CD8-positive, alpha-beta memory T cell (primary cell): Measurements from ENCODE around the gene APBA2. TPM values are rescaled to one million over a fixed set of nuclear protein-coding genes. Genes with fewer than 3 reads are reported as not detected.
A peak's percentile ranks its signal among the peaks of the same experiment; 100 is the strongest.

Experiments
- CTCF ChIA-PET: fragments of 350-600 bp; sonication (Branson Sonifier 250); formaldehyde crosslinking; loops from one replicate; lab custom pipeline; 2021; ENCODE audit warnings: antibody characterized with exemption; lab: Charles Lee
- POLR2A ChIA-PET: fragments of 350-600 bp; sonication (Branson Sonifier 250); formaldehyde crosslinking; loops from one replicate; lab custom pipeline; 2021; ENCODE audit warnings: antibody characterized with exemption; lab: Charles Lee
- DNase-seq, 5 donors: peaks; one replicate each; pipeline versions ENCODE4 v3.0.0 to v3.0.0-alpha.2; 2020 to 2022; ENCODE audit warnings: mixed read lengths in 1 of 5
- H3K27ac ChIP-seq: one replicate; pipeline ENCODE4 v1.7.0; 2013; ENCODE audit warnings: low read depth, mild to moderate bottlenecking, low read length, moderate library complexity
- H3K27me3 ChIP-seq: 2 replicates; pipeline ENCODE4 v1.7.0; 2013; ENCODE audit warnings: low read length, mild to moderate bottlenecking; ENCODE audit not compliant: insufficient read depth, poor library complexity, severe bottlenecking
- H3K36me3 ChIP-seq: 2 replicates; pipeline ENCODE4 v1.7.0; 2013; ENCODE audit warnings: mild to moderate bottlenecking, low read length, moderate library complexity; ENCODE audit not compliant: insufficient read depth
- H3K4me1 ChIP-seq: 2 replicates; pipeline ENCODE4 v1.7.0; 2013; ENCODE audit warnings: mild to moderate bottlenecking, low read length, moderate library complexity; ENCODE audit not compliant: insufficient read depth
- H3K4me3 ChIP-seq: 2 replicates; pipeline ENCODE4 v1.7.0; 2013; ENCODE audit warnings: mild to moderate bottlenecking, low read length
- H3K9me3 ChIP-seq: 2 replicates; pipeline ENCODE4 v1.7.0; 2013; ENCODE audit warnings: mild to moderate bottlenecking, low read length
- H3K27ac Mint-ChIP-seq, 8 donors: one replicate each; pipeline ENCODE4 v1.8.0; 2020 to 2021; ENCODE audit warnings: mixed read lengths in 8 of 8, mild to moderate bottlenecking in 6 of 8, inconsistent platforms in 3 of 8, moderate library complexity in 3 of 8
- H3K27me3 Mint-ChIP-seq, 2 donors: one replicate each; pipeline ENCODE4 v1.8.0; 2020 to 2021; ENCODE audit warnings: mixed read lengths in 2 of 2, mild to moderate bottlenecking in 1 of 2, moderate library complexity in 1 of 2
- H3K36me3 Mint-ChIP-seq, 3 donors: one replicate each; pipeline ENCODE4 v1.8.0; 2020 to 2021; ENCODE audit warnings: mixed read lengths in 3 of 3, inconsistent platforms in 1 of 3, mild to moderate bottlenecking in 1 of 3
- H3K4me1 Mint-ChIP-seq, 3 donors: one replicate each; pipeline ENCODE4 v1.8.0; 2020 to 2021; ENCODE audit warnings: mixed read lengths in 3 of 3, inconsistent platforms in 1 of 3, mild to moderate bottlenecking in 1 of 3
- H3K4me3 Mint-ChIP-seq, 7 donors: one replicate each; pipeline ENCODE4 v1.8.0; 2020 to 2021; ENCODE audit warnings: mixed read lengths in 7 of 7, mild to moderate bottlenecking in 6 of 7, moderate library complexity in 4 of 7, inconsistent platforms in 2 of 7
- H3K9me3 Mint-ChIP-seq, 5 donors: one replicate each; pipeline ENCODE4 v1.8.0; 2020 to 2022; ENCODE audit warnings: mixed read lengths in 5 of 5, mild to moderate bottlenecking in 3 of 5, moderate library complexity in 2 of 5, inconsistent platforms in 1 of 5
- polyA plus RNA-seq: library from polyadenylated mRNA; unstranded; fragments of 300-500 nt; fragmentation: Illumina TruSeq; gene quantifications from one replicate; pipeline ENCODE4 v1.2.3, GENCODE V29; 2021
- total RNA-seq, 2 experiments: library from RNA; stranded (reverse); gene quantifications; one replicate each; pipeline ENCODE4 v1.2.3, GENCODE V29; 2021

Gene APBA2
- total and polyA plus RNA-seq, 3 experiments from 2014 or later: 15.7 to 38.8 (median 18.0) TPM

GRCh38 chr15:29122506-29122905 is 236.7 kb downstream of the APBA2 start:
- CTCF ChIA-PET: no interaction called here
- Mint-ChIP-seq H3K9me3 (no peaks in the 10 kb centered on the region), H3K36me3 (peaks cover 0 to 3% (median 0%) of the 10 kb centered on the region in 3 donors), H3K27ac (no peak overlapping the region), H3K4me3 (peak overlapping the region in 1 of 7 donors; percentile 28), H3K4me1 (no peaks in the 10 kb centered on the region), H3K27me3 (no peaks in the 10 kb centered on the region)
- H3K27ac ChIP-seq: no peak overlapping the region
- no peaks in the 10 kb centered on the region for H3K36me3 ChIP-seq
- no peak overlapping the region for H3K4me3 ChIP-seq
- no peaks in the 10 kb centered on the region for H3K27me3 ChIP-seq
- no peaks in the 10 kb centered on the region for H3K4me1 ChIP-seq
- H3K9me3 ChIP-seq: no peaks in the 10 kb centered on the region
- peak in 1 of 5 donors; percentile 30 for DNase-seq
- POLR2A ChIA-PET: no interaction called here

- CTCF ChIA-PET: no interaction called here
- H3K27ac ChIP-seq: no peak overlapping the region
- Mint-ChIP-seq H3K9me3 (no peaks in the 10 kb centered on the region), H3K27me3 (no peaks in the 10 kb centered on the region), H3K27ac (no peak overlapping the region), H3K4me3 (no peak overlapping the region), H3K36me3 (peaks cover 0 to under 1% (median 0%) of the 10 kb centered on the region in 3 donors), H3K4me1 (no peaks in the 10 kb centered on the region)
- peak in 1 of 5 donors; percentile 37 for DNase-seq
- no peak overlapping the region for H3K4me3 ChIP-seq
- POLR2A ChIA-PET: no interaction called here
- H3K27me3 ChIP-seq: no peaks in the 10 kb centered on the region
- no peaks in the 10 kb centered on the region for H3K4me1 ChIP-seq
- no peaks in the 10 kb centered on the region for H3K36me3 ChIP-seq
- H3K9me3 ChIP-seq: no peaks in the 10 kb centered on the region
These were observed 237.4 kb downstream of the APBA2 start for GRCh38 chr15:29123171-29123570.

DNA sequence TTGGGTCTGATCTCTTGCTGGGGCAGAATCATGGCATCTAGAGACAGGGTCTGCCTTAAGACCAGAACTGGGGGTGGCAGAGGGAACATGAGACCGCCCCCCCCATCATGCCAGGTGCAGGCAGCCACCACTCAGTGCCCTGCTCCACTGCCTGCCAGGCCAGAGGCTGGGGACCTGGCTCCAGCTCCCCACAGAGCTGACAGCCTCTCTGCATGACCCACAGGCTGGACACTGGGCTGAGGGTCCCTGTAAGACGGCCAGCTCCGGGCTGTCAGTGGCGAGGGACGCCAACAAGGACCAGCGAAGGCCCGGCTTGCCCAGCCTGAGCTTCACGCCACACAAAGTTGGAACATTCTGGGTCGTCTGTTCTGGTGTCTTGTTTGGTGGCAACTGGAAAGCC is 238.2 kb downstream of the APBA2 start:
- Mint-ChIP-seq H3K9me3 (no peaks in the 10 kb centered on the region), H3K4me3 (no peak overlapping the region), H3K36me3 (no peaks in the 10 kb centered on the region), H3K27me3 (no peaks in the 10 kb centered on the region), H3K4me1 (no peaks in the 10 kb centered on the region), H3K27ac (no peak overlapping the region)
- Histone ChIP-seq H3K36me3 (no peaks in the 10 kb centered on the region), H3K27me3 (no peaks in the 10 kb centered on the region), H3K9me3 (no peaks in the 10 kb centered on the region), H3K4me1 (no peaks in the 10 kb centered on the region), H3K4me3 (no peak overlapping the region), H3K27ac (no peak overlapping the region)
- peak in 1 of 5 donors; percentile 29 for DNase-seq
- ChIA-PET POLR2A (no interaction called here), CTCF (no interaction called here)

- Mint-ChIP-seq H3K4me3 (no peak overlapping the region), H3K4me1 (no peaks in the 10 kb centered on the region), H3K36me3 (no peaks in the 10 kb centered on the region), H3K27me3 (no peaks in the 10 kb centered on the region), H3K9me3 (no peaks in the 10 kb centered on the region), H3K27ac (no peak overlapping the region)
- Histone ChIP-seq H3K9me3 (no peaks in the 10 kb centered on the region), H3K36me3 (no peaks in the 10 kb centered on the region), H3K4me3 (no peak overlapping the region), H3K4me1 (no peaks in the 10 kb centered on the region), H3K27me3 (no peaks in the 10 kb centered on the region), H3K27ac (no peak overlapping the region)
- CTCF ChIA-PET: interaction anchor here (1.2 kb wide), 1 partner anchor 35 kb away, joined by 3 read pairs; no protein-coding TSS in a partner anchor
- DNase-seq: peak in 1 of 5 donors; percentile 37
- POLR2A ChIA-PET: no interaction called here
These were observed 239.0 kb downstream of the APBA2 start for GRCh38 chr15:29124581-29125381.

GRCh38 chr15:29125382-29126207 is 239.8 kb downstream of the APBA2 start:
- POLR2A ChIA-PET: no interaction called here
- CTCF ChIA-PET: interaction anchor here (1.2 kb wide), 1 partner anchor 35 kb away, joined by 3 read pairs; no protein-coding TSS in a partner anchor
- H3K9me3 Mint-ChIP-seq: no peaks in the 10 kb centered on the region
- no peaks in the 10 kb centered on the region for H3K4me1 Mint-ChIP-seq
- H3K27me3 Mint-ChIP-seq: peaks cover 0 to 4% of the 10 kb centered on the region in 2 donors
- Histone ChIP-seq H3K9me3 (no peaks in the 10 kb centered on the region), H3K4me3 (no peak overlapping the region), H3K36me3 (no peaks in the 10 kb centered on the region), H3K27me3 (no peaks in the 10 kb centered on the region), H3K27ac (no peak overlapping the region), H3K4me1 (no peaks in the 10 kb centered on the region)
- H3K36me3 Mint-ChIP-seq: no peaks in the 10 kb centered on the region
- H3K27ac Mint-ChIP-seq: no peak overlapping the region
- H3K4me3 Mint-ChIP-seq: no peak overlapping the region
- peak in 1 of 5 donors; percentile 40 for DNase-seq

DNA sequence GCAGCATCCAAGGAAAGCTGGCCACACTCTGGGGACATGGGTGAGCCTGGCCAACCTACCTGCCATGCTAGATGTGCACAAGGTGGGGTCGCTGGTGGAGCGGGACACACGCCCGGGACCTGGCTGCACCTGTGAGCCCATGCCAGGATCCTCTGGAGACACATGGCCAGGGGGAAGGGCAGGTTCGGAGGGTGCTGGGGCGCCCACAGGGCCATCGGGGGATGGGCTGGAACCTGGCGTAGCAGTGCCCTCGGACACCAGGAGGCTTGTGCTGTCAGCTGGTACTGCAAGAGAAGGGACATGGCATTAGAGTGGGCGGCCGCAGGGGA is 240.4 kb downstream of the APBA2 start:
- Mint-ChIP-seq H3K27me3 (peaks cover 0 to 4% of the 10 kb centered on the region in 2 donors), H3K36me3 (no peaks in the 10 kb centered on the region), H3K4me1 (no peaks in the 10 kb centered on the region), H3K4me3 (no peak overlapping the region), H3K27ac (no peak overlapping the region), H3K9me3 (no peaks in the 10 kb centered on the region)
- H3K4me1 ChIP-seq: no peaks in the 10 kb centered on the region
- ChIA-PET POLR2A (no interaction called here), CTCF (no interaction called here)
- no peaks in the 10 kb centered on the region for H3K36me3 ChIP-seq
- H3K4me3 ChIP-seq: no peak overlapping the region
- H3K9me3 ChIP-seq: no peaks in the 10 kb centered on the region
- no peaks in the 10 kb centered on the region for H3K27me3 ChIP-seq
- no peak overlapping the region for H3K27ac ChIP-seq
- DNase-seq: peak in 1 of 5 donors; percentile 43

- Mint-ChIP-seq H3K27ac (no peak overlapping the region), H3K27me3 (peaks cover 0 to 8% of the 10 kb centered on the region in 2 donors), H3K9me3 (no peaks in the 10 kb centered on the region), H3K4me1 (peaks cover 0 to 5% (median 3%) of the 10 kb centered on the region in 3 donors), H3K36me3 (no peaks in the 10 kb centered on the region), H3K4me3 (peak overlapping the region in 1 of 7 donors; percentile 61)
- peak in 1 of 5 donors; percentile 37 for DNase-seq
- Histone ChIP-seq H3K9me3 (no peaks in the 10 kb centered on the region), H3K4me1 (no peaks in the 10 kb centered on the region), H3K4me3 (no peak overlapping the region), H3K36me3 (no peaks in the 10 kb centered on the region), H3K27me3 (no peaks in the 10 kb centered on the region), H3K27ac (no peak overlapping the region)
- ChIA-PET CTCF (no interaction called here), POLR2A (no interaction called here)
These were observed 241.2 kb downstream of the APBA2 start for GRCh38 chr15:29126821-29127461.
